ENCODE data around the gene HNRNPUL2. TPM values are rescaled to one million over a fixed set of nuclear protein-coding genes. Genes with fewer than 3 reads are reported as not detected.

Gene HNRNPUL2
- total and polyA plus RNA-seq, 2 of the 4 experiments (the other 2 are of a cell fraction) = 3.9 to 30.2 TPM

- POLR2A ChIA-PET (ENCODE audit: unreplicated experiment) = interaction anchor here (0.6 to 1.6 kb wide), 2 partner anchors 11 to 250 kb away, joined by 3 to 10 read pairs; no protein-coding TSS in a partner anchor
Observed at GRCh38 chr11:62669420-62670161, 57.7 kb downstream of the HNRNPUL2 start.

More at GRCh38 chr11:62669420-62670161, 57.7 kb downstream of the HNRNPUL2 start:
- in situ Hi-C loops (cut with MboI; ENCODE audit: low sequenced_read_pairs) (no loop called here), dilution Hi-C loops (cut with HindIII; ENCODE audit: low sequenced_read_pairs, unreplicated experiment) (no loop called here), intact Hi-C loops (cut with micrococcal nuclease) (no loop called here)
- Histone ChIP-seq H2AK5ac (ENCODE audit: low read depth, low read length) (peak overlapping the region; percentile 21), H3K4me3 (ENCODE audit: insufficient read depth, low read depth, low read length) (no peak overlapping the region), H3K4me1 (ENCODE audit: control insufficient read depth, insufficient read depth, low read length) (peaks cover 11% of the 10 kb centered on the region), H4K20me1 (ENCODE audit: insufficient read depth, low read length) (peaks cover 18% of the 10 kb centered on the region), H3K27ac (ENCODE audit: insufficient read depth, low read length) (no peak overlapping the region), H3K4ac (ENCODE audit: low read depth, low read length) (no peak overlapping the region), H3K9me3 (ENCODE audit: control insufficient read depth, insufficient read depth, low read length) (no peaks in the 10 kb centered on the region), H4K91ac (ENCODE audit: insufficient read depth, low read depth, low read length) (no peak overlapping the region), H4K8ac (ENCODE audit: low read depth in 2 of 2, low read length in 2 of 2) (no peak overlapping the region), H3K9me1 (ENCODE audit: insufficient read depth, low read length) (peaks cover 9% of the 10 kb centered on the region), H2BK15ac (ENCODE audit: low read depth, low read length) (no peak overlapping the region), H2BK120ac (ENCODE audit: low read depth, low read length) (no peak overlapping the region), H3K36me3 (ENCODE audit: control insufficient read depth, insufficient read depth, low read length) (peaks cover 16% of the 10 kb centered on the region), H2BK5ac (ENCODE audit: low read depth, low read length, poor library complexity, severe bottlenecking) (no peak overlapping the region), H2AK9ac (replicated peaks; ENCODE audit: low read depth, low read length, poor library complexity) (no peak overlapping the region), H2BK20ac (ENCODE audit: low read depth, low read length) (no peak overlapping the region), H3K18ac (ENCODE audit: low read depth, low read length) (no peak overlapping the region), H4K5ac (ENCODE audit: low read depth, low read length) (no peak overlapping the region), H3K9ac (ENCODE audit: low read depth, low read length) (no peak overlapping the region), H3K27me3 (ENCODE audit: control insufficient read depth, insufficient read depth, low read length) (no peaks in the 10 kb centered on the region), H3K4me2 (ENCODE audit: low read depth, low read length) (no peak overlapping the region), H3K56ac (ENCODE audit: extremely low read depth, insufficient read depth, low read length) (no peak overlapping the region), H3K23ac (ENCODE audit: low read depth, low read length) (no peak overlapping the region), H3K79me1 (ENCODE audit: low read depth in 1 of 2, low read length in 2 of 2) (peaks cover 34 to 72% of the 10 kb centered on the region in 2 experiments), H2AFZ (replicated peaks; ENCODE audit: low read length, poor library complexity) (no peak overlapping the region), H3K14ac (replicated peaks; ENCODE audit: low read depth, low read length) (no peak overlapping the region)
- DNase-seq (no peak), ATAC-seq (ENCODE audit: low read depth) (no peak)
- CTCF ChIA-PET = interaction anchor here (1.0 kb wide), 1 partner anchor 12 kb away, joined by 3 read pairs; no protein-coding TSS in a partner anchor
- no TSS peak for BruUV-seq (replicated peaks)
- no peak for TF ChIP-seq MAZ (IDR thresholded peaks at IDR 0.05; ENCODE audit: borderline replicate concordance, low read depth, low read length)
- TF ChIP-seq CEBPB (IDR thresholded peaks at IDR 0.05; ENCODE audit: low read depth, low read length) = no peak
- TF ChIP-seq, protein P1, sequence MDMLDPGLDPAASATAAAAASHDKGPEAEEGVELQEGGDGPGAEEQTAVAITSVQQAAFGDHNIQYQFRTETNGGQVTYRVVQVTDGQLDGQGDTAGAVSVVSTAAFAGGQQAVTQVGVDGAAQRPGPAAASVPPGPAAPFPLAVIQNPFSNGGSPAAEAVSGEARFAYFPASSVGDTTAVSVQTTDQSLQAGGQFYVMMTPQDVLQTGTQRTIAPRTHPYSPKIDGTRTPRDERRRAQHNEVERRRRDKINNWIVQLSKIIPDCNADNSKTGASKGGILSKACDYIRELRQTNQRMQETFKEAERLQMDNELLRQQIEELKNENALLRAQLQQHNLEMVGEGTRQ (IDR thresholded peaks at IDR 0.05; ENCODE audit: low read depth, low read length) = no peak
- TF ChIP-seq POLR2A (IDR thresholded peaks at IDR 0.05; ENCODE audit: low read depth, low read length) = no peak
- TF ChIP-seq CHD1 (IDR thresholded peaks at IDR 0.05; ENCODE audit: low read depth, low read length) = no peak
- TF ChIP-seq SMC3 (IDR thresholded peaks at IDR 0.05; ENCODE audit: low read depth, low read length) = no peak
- TF ChIP-seq, protein P2, sequence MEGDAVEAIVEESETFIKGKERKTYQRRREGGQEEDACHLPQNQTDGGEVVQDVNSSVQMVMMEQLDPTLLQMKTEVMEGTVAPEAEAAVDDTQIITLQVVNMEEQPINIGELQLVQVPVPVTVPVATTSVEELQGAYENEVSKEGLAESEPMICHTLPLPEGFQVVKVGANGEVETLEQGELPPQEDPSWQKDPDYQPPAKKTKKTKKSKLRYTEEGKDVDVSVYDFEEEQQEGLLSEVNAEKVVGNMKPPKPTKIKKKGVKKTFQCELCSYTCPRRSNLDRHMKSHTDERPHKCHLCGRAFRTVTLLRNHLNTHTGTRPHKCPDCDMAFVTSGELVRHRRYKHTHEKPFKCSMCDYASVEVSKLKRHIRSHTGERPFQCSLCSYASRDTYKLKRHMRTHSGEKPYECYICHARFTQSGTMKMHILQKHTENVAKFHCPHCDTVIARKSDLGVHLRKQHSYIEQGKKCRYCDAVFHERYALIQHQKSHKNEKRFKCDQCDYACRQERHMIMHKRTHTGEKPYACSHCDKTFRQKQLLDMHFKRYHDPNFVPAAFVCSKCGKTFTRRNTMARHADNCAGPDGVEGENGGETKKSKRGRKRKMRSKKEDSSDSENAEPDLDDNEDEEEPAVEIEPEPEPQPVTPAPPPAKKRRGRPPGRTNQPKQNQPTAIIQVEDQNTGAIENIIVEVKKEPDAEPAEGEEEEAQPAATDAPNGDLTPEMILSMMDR (conservative IDR thresholded peaks at IDR 0.05; ENCODE audit: low read depth, low read length) = no peak
- 100% methylated on average over 1 of the region's 4 CpGs; no CpG with 5 or more reads in 1 of the 2 experiments for WGBS, 2 experiments (ENCODE audit: extremely low coverage in 2 of 2, insufficient read length in 1 of 2)

All from IMR-90 (cell line).